ENCODE results near the gene ZNF587B.
"Not testable (repeated sequence)": the region's sequence is repeated elsewhere in the genome, so short reads cannot be mapped to it uniquely, and the experiment has no call there.

The ZNF587B gene

GRCh38 chr19:57818378-57818777 is 11.7 kb upstream of the ZNF587B start:
- in situ Hi-C loops (cut with HindIII; ENCODE audit: low sequenced_read_pairs) = no loop called here

- in situ Hi-C loops (cut with HindIII; ENCODE audit: low sequenced_read_pairs) = no loop called here
Observed at GRCh38 chr19:57819475-57820148, 10.5 kb upstream of the ZNF587B start.

- in situ Hi-C loops (cut with HindIII; ENCODE audit: low sequenced_read_pairs) = no loop called here
Observed at GRCh38 chr19:57820599-57820998, 9.5 kb upstream of the ZNF587B start.

- in situ Hi-C loops (cut with HindIII; ENCODE audit: low sequenced_read_pairs) = not testable (repeated sequence)
Observed at GRCh38 chr19:57821095-57821494, 9.0 kb upstream of the ZNF587B start.

- in situ Hi-C loops (cut with HindIII; ENCODE audit: low sequenced_read_pairs) = not testable (repeated sequence)
Observed at GRCh38 chr19:57821501-57821900, 8.6 kb upstream of the ZNF587B start.

GRCh38 chr19:57823155-57823554 is 6.9 kb upstream of the ZNF587B start:
- in situ Hi-C loops (cut with HindIII; ENCODE audit: low sequenced_read_pairs) = not testable (repeated sequence)

- in situ Hi-C loops (cut with HindIII; ENCODE audit: low sequenced_read_pairs) = not testable (repeated sequence)
Observed at GRCh38 chr19:57823608-57824007, 6.5 kb upstream of the ZNF587B start.

- in situ Hi-C loops (cut with HindIII; ENCODE audit: low sequenced_read_pairs) = no loop called here
Observed at GRCh38 chr19:57825511-57825910, 4.6 kb upstream of the ZNF587B start.

GRCh38 chr19:57829316-57829715 is 783 bp upstream of the ZNF587B start:
- in situ Hi-C loops (cut with HindIII; ENCODE audit: low sequenced_read_pairs) = no loop called here

GRCh38 chr19:57836991-57837390 is 6.9 kb downstream of the ZNF587B start:
- in situ Hi-C loops (cut with HindIII; ENCODE audit: low sequenced_read_pairs) = not testable (repeated sequence)

- in situ Hi-C loops (cut with HindIII; ENCODE audit: low sequenced_read_pairs) = not testable (repeated sequence)
Observed at GRCh38 chr19:57838622-57839191, 8.6 kb downstream of the ZNF587B start.

GRCh38 chr19:57841122-57841763 is 11.1 kb downstream of the ZNF587B start:
- in situ Hi-C loops (cut with HindIII; ENCODE audit: low sequenced_read_pairs) = no loop called here

- in situ Hi-C loops (cut with HindIII; ENCODE audit: low sequenced_read_pairs) = not testable (repeated sequence)
Observed at GRCh38 chr19:57847164-57847563, 17.1 kb downstream of the ZNF587B start.

- in situ Hi-C loops (cut with HindIII; ENCODE audit: low sequenced_read_pairs) = not testable (repeated sequence)
Observed at GRCh38 chr19:57849162-57849665, 19.1 kb downstream of the ZNF587B start.

- in situ Hi-C loops (cut with HindIII; ENCODE audit: low sequenced_read_pairs) = not testable (repeated sequence)
Observed at GRCh38 chr19:57849666-57850473, 19.8 kb downstream of the ZNF587B start, which contains the start of gene ZNF587. TSS of gene ZNF587 (plus strand) at chr19:57849859. CDS start at chr19:57850039, 180 bp downstream.

- in situ Hi-C loops (cut with HindIII; ENCODE audit: low sequenced_read_pairs) = no loop called here
Observed at GRCh38 chr19:57850553-57851017, 20.5 kb downstream of the ZNF587B start.

GRCh38 chr19:57851812-57852603 is 21.9 kb downstream of the ZNF587B start:
- in situ Hi-C loops (cut with HindIII; ENCODE audit: low sequenced_read_pairs) = not testable (repeated sequence)

- in situ Hi-C loops (cut with HindIII; ENCODE audit: low sequenced_read_pairs) = not testable (repeated sequence)
Observed at GRCh38 chr19:57854117-57854516, 24.0 kb downstream of the ZNF587B start.

- in situ Hi-C loops (cut with HindIII; ENCODE audit: low sequenced_read_pairs) = not testable (repeated sequence)
Observed at GRCh38 chr19:57862351-57862750, 32.3 kb downstream of the ZNF587B start.

- in situ Hi-C loops (cut with HindIII; ENCODE audit: low sequenced_read_pairs) = no loop called here
Observed at GRCh38 chr19:57867868-57868492, 37.9 kb downstream of the ZNF587B start.

Data from endothelial cell of hepatic sinusoid (primary cell).